HG03521 (cell line): ENCODE measurements around the gene CYP27B1.
"Not testable (repeated sequence)": the region's sequence is repeated elsewhere in the genome, so short reads cannot be mapped to it uniquely, and the experiment has no call there.

Source experiments
- ATAC-seq: cut with Tn5 transposase; IDR thresholded peaks from one replicate; pipeline ENCODE4 v1.9.1; 2021; ENCODE audit warnings: mild to moderate bottlenecking, moderate library complexity; ENCODE audit not compliant: unreplicated experiment

CYP27B1 gene

DNA sequence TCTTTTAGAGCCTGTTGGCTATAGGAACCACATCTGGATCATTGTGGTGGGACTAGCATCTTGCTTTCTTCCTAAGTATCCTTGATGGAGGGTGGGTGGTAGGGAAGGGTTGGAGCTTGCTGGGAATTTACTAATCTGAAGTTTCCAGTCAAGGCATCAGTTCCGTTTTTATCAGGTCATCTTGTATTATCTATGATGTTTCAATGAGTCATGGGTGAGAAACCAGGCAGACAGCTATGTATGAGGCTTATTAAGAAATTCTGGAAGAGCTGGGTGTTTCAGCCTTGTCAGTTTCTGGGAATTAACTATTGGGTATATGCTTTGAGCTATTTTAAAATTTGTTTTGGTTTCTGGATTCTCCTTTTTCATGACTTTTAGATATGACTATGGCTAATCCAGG, 27.0 kb upstream of the CYP27B1 start:
- no peak for ATAC-seq

DNA sequence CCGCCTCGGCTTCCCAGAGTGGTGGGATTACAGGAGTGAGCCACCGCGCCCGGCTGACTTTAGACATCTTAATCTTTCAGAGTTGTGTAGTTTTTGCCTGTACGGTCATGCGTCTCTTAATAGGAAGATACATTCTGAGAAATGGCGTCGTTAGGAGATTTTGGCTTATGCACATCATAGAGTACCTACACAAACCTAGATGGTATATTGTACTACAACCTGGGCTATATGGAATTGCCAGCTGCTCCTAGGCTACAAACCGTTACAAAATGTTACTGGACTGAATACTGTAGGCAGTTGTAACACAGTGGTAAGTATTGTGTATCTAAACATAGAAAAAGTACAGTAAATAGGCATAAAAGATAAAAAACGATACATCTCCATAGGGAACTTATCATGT, 17.0 kb upstream of the CYP27B1 start:
- no peak for ATAC-seq

DNA sequence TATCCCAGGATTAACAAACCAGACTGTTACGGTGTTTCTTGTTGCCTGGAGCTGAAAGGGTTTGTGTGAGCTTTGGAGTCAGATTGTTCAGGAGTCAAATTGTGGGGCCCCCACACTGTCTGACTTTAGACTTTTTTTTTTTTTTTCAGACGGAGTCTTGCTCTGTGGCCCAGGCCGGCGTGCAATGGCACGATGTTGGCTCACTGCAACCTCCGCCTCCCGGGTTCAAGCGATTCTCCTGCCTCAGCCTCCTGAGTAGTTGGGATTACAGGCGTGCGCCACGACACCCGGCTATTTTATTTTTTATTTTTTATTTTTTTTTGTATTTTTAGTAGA, 16.6 kb upstream of the CYP27B1 start:
- no peak for ATAC-seq

DNA sequence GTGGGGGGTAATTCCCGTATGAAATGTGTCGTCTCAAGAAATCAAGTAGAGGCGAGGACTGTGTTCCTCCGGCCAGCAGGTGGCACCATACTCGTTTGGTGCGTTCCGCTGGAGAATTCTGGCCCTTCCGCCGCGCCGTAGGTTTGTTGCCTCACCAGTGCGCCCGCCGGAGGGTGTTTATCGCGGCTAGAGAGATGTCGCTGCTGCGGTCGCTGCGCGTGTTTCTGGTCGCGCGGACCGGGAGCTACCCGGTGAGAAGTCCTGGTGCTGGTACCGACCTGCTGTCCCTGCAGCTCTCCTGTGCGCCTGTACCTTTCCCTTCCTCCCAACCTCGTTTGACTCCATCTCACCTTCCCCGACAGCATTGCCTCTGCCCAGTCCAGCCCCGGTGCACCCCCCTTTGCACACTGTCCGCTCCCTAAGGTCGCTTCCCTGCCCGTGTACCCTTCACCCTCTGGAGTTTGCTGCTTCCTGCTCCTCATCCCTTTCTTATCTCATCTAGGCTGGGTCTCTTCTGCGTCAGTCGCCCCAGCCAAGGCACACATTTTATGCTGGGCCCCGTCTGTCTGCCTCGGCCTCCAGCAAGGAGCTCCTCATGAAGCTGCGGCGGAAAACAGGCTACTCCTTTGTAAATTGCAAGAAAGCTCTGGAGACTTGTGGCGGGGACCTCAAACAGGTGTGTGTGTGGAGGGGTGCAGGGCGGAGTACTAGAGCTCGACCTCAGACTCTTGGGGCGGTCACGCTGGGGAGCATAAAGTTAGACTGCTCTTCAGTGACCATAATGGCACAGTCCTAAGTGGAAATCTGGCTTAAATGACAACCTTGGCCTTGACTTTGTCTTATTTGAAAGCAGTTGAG, 16.0 kb upstream of the CYP27B1 start, which contains the start of gene TSFM:
Gene TSFM, plus strand, starts transcription at position 180 of the 858 bp plus-strand sequence. Its CDS starts 15 bp downstream, at position 195.
- peak; percentile 82 for ATAC-seq

DNA sequence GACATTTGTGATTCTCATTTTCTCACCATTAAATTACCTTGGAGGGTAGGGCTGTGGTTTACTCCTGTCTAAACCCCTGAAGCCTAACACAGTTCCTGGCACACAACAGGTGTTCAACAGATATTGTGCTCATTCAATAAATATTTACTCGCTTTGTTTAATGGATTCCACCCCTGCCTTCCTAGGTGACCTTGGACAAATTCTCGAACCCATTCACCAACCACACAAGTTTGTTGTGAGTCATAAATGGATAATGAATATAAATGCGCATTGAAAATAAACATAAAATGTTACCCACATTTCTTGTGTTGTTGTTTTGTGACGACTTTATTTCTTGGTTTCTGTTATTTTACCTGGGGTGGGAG, 15.3 kb upstream of the CYP27B1 start:
- ATAC-seq: no peak

DNA sequence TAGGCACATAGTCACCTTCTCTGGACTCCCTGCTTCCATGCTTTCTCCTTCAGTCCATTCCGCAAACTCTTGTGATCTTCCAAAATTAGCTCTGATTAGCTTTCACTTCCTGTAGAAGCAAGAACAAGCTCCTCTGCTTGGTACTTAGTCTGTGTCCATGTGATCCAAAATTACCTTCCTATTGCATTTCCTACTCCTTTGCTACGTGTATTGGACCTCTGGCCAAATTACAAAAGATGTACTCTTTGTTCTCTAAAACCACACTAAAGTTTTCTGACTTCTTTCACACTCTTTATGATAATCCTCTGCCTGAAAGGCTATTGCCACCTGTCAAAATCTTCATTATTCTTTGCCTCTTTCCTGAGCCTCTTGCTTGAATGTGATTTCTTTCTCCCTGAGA, 14.9 kb upstream of the CYP27B1 start:
- no peak for ATAC-seq

DNA sequence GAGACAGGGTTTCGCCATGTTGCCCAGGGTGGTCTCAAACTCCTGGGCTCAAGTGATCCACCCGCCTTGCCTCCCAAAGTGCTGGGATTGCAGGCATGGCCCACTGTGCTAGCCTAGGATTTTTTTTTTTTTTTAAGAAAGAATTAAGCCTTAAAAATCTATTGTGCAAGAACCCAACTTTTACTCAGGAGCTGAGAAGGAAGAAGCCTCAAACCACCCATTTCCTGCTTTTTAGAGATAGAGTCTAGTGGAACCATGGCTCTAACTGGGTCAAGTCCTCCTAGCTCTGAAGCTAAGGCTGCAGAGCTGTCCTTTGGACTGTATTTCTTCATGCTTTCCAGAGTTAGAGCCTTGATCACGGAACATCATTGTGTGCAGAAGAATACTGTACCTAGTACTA, 14.4 kb upstream of the CYP27B1 start:
- no peak for ATAC-seq

DNA sequence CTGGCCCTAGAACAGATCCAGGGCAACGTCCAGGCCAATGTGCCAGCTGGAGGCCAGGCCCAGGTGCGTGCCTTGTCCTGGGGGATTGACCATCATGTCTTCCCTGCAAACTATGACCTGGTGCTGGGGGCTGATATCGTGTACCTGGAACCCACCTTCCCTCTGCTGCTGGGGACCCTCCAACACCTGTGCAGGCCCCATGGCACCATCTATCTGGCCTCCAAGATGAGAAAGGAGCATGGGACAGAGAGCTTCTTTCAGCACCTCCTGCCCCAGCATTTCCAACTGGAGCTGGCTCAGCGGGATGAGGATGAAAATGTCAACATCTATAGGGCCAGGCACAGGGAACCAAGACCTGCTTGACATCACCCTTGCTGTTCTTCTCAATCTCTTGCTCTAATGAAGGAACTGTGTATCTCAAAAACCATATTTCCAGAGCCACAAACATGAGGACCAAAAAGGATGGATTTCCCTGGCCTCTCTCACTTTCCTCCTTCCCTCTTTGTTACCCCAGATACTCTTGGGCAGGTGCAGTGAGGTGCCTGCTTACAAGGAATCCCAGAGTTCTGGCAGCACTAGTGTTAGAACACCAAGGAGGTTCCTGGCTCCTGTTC, 13.5 kb upstream of the CYP27B1 start:
- no peak for ATAC-seq

DNA sequence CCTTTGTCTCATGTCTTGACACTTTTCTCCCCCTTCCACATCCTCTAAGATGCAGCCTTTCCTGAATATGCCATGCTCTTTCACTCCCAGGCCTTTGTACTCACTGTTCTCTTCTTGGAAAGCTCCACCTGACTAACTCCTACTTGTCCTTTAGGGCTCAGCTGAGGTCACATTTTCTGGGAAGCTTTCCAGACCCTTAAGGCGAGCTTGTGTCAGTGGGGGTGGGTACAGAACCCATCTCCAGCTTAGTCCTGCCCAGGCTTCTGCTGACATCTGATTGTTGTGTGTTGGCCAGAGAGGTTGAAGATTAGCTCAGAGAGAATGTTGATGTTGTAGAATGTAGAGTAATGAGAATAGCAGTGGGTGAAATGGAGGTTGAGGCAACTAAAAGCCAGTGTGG, 12.9 kb upstream of the CYP27B1 start:
- ATAC-seq: no peak

DNA sequence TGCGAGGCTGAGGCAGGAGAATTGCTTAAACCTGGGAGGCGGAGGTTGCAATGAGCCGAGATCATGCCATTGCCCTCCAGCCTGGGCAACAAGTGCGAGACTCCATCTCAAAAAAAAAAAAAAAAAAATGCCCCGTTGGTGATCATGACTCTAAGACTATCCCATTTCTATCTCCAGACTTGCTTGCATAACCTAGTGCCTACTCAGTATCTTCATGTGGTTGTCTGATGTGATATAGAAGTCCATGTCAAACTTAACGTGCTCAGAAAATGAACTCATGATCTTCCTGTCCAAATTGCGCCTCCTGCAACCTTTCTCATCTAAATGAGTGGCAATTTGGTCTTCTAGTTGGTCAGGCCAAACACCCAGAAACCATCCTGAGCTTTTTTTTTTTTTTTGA, 11.0 kb upstream of the CYP27B1 start:
- ATAC-seq: no peak

DNA sequence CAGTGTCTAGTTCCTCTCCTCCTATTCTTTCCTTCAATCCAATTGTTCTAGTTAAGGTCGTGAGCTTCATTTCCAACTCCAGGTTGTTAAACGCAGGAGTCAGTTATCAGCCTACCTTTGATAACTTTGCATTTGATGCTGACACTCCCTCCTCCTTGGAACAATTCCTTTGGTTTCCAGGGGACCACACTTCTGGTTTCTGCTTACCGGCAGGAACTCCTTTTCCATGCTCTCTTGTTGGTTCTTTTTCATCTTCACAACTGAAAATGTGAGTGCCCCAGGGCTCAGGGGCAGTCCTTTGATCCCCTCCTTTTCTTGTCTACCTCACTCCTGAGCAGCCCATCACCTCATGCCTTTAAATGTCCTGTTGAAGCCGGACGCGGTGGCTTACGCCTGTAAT, 10.5 kb upstream of the CYP27B1 start:
- no peak for ATAC-seq

DNA sequence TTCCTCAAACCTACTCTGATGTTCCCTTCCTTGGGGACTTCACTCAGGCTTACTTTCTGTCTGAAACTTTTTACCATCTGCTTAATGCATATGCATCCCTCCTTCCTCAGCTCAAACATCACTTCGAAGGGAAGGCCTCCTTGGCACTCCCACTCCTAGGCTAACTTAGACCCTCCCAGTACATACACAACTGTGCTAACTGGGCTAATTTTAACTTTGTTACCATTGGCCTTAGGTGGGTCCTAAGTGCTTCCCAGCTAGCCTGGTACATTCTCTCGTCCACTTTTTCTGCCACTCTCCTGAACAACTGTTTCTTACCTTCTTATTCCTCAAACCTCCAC, 9.3 kb upstream of the CYP27B1 start:
- ATAC-seq: no peak

DNA sequence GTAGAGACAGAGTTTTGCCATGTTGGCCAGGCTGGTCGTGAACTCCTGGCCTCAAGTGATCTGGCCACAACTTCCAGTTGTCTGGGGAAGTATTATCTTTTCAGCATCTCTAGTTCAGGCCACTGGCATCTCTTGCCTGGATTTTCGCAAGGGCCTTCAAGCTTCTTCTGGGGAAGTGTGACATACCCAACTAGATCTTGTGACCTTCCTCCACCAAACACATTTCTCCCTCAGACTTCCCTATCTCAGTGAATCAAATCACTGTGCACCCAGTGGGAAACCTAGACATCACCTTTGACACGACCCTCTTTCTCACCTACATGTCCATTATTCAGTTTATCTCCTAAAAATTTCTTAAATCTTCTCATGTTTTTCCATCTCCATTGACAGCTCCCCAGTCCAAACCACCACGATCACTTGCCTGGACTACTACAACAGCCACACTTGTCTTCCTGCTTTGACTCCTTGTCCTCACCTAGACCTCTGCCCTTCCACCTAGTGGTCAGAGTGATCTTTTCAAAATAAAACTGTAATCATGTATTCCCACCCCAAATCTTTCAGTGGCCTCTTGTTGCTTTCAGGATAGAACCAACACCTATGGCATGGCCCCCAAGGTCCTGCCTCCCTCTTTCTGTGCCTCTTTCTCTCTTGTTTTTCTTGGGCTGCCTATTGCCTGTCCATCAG, 8.8 kb upstream of the CYP27B1 start:
- no peak for ATAC-seq

DNA sequence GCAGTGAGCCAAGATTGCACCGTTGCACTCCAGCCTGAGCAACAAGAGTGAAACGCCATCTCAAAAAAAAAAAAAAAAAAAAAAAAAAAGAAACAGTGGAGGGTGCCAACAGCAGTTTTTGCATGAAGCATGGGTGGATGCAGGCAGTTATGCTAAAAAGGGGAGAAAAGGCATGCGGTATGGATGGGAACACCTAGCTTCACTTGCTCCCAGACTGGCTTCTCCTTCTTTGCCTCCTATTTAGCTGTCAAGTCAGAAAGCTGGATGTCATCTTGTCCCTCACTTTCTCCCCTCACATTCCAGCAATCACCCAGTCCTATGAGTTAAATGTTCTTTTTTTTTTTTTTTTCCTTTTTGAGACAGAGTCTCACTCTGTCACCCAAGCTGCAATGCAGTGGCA, 8.2 kb upstream of the CYP27B1 start:
- no peak for ATAC-seq

DNA sequence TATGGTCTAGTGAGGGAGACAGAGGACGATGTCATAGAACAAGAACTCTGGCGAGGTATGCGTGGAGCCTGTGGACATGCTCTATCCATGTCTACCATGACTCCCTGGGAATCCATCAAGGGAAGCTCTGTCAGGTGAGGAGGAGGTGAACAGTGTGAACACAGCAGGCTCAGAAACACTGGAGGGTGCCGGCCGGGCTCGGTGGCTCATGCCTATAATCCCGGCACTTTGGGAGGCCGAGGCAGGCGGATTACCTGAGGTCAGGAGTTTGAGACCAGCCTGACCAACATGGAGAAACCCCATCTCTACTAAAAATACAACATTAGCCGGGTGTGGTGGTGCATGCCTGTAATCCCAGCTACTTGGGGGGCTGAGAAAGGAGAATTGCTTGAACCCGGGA, 7.8 kb upstream of the CYP27B1 start:
- not testable (repeated sequence) for ATAC-seq

DNA sequence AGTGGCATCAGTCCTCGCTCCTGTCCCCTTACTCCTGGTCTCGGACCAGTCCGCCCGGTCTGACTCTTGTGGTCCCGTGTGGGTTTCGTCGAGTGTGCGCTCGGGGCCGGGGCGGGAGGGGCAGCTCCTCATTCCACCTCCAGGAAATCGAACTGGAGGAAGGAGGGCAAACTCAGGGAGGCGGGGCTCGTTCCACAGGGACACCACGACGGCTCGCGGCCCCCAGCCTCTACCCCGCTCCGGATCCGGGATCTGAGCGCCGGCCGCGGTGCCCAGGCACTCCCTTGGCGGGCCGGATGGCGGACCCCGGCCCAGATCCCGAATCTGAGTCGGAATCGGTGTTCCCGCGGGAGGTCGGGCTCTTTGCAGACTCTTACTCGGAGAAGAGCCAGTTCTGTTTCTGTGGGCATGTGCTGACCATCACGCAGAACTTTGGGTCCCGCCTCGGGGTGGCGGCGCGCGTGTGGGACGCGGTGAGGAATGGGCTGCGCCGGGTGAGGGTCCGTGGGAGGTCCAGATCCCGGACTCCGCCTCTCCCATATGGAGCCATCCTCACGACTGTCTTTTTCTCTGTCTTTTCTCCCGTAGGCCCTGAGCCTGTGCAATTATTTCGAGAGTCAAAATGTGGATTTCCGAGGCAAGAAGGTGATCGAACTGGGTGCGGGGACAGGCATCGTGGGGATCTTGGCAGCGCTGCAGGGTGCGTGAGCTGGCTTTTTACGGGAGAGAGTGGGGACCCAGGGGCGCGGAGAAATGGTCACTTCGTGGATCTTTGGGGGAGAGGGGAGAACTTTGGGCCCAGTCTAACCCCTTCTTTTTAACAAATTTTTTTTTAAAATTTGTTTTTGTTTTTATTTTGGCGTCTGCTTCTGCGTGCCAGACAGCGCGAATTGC, 5.8 kb upstream of the CYP27B1 start, which contains the start of gene EEF1AKMT3:
Gene EEF1AKMT3, plus strand, starts transcription at position 186 of the 894 bp plus-strand sequence. Its CDS starts 111 bp downstream, at position 297.
- ATAC-seq: peak; percentile 31

DNA sequence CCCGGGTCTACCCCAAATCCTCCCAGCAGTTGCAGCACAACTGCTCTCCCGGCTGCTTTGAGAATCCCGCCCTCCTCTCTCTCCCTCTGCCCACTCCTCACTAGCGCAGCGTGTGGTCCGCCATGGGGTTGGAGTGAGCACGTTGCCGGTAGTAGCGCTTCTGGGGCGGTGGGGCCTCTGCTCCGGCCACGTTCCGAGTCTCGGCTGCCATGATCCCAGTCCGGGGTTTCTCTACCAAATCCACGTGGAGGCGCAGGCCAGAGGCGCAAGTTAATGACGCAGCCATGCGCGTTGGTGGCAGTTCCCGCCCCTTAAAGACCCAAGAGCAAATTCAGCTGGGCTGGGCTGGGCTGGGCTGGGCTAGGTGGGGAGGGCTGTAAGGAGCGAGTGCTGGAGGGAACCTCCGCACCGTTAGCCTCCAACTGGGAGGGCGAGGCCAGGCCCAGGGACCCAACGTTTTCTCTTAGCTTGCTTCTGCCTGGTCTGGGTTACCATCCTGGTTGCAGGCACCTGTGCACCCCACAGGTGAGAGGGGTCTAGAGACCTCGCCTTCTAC, 5.1 kb upstream of the CYP27B1 start, which contains the start of gene METTL1:
Gene METTL1, minus strand, starts transcription at position 233 of the 556 bp plus-strand sequence. Its CDS starts 22 bp downstream, at position 211.
- peak; percentile 77 for ATAC-seq

DNA sequence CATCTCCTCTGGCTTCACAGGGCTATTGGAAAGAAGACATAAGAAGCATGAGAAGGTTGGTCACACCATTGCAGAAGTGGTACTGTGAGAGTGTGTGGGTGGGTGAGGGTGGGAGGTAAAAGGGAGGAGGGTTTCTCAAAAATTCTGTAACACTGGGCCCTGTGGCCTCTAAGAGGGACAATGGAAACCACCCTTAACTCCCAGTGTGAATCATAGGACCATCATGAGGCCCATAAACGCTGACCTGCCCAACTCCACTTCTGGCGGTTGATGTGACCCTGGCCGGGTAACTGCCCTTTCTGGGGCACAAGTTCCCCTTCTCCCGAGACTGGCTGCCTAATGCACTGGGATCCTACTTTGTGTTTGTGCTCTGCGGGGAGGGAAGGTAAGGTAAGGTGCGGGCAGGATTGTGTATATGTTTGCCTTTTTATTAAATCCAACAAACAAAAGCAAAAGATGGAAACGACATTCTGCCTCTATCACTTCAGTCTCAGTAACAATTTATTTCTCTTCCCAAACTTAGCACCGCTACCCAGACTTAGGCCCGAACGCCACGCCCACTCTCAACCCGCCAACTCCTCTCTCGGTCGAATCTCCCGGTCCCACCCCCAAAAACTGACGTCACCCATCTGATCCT, 4.5 kb upstream of the CYP27B1 start:
- peak; percentile 57 for ATAC-seq

DNA sequence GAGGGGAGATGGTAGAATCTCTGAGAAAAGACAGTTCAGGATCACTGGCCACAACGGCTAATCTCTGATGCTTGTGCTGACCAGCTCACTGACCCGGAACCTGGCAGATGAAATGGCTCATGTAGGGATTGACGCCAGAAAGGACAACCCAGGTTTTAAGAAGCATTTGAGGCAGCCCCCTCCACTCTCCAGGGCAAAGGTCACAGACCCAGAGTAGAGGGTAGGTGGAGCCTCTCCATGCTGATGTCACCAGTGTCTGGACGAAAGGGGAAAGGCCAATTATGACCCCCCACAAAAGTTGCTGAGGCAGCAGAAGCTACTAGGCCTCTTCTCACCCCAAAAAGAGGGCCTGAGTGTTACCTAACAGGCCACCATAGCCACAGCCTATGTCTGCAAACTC, 3.9 kb upstream of the CYP27B1 start:
- ATAC-seq: no peak

DNA sequence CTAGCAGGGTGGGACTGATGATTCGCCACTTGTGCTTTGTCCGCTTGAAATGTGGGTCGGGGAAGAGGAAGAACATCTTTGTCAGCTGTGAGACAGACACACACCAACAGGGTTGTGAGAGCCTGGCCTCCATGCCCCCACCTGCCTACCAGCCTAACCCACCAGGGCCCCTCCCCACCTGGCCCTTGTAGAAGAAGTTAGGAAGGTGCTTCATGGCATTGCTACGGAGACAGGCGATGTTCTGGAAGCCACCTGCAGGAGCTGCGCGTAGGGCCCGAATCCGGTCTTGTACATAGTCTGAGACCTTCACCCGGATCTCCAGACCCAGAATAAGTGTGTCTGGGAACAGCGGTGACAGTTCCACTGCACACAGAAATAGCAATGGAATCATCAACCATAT, 2.7 kb upstream of the CYP27B1 start:
- ATAC-seq: no peak
